Measurements from ENCODE around the gene SLF2. TPM values are rescaled to one million over a fixed set of nuclear protein-coding genes. Genes with fewer than 3 reads are reported as not detected.

SLF2 gene
- total RNA-seq, 1 experiment from 2014 or later, result 14.3 TPM

- TF ChIP-seq TEAD4 (CRISPR knock-in tag; IDR thresholded peaks at IDR 0.05), result peak; percentile 25; the same call in 1 of the 2 replicates
- TF ChIP-seq MYBL2 (CRISPR knock-in tag; IDR thresholded peaks at IDR 0.05), result no peak; the same call in none of the 2 replicates
- peak; percentile 87 for TF ChIP-seq JUN (CRISPR knock-in tag; IDR thresholded peaks at IDR 0.05)
- TF ChIP-seq FOXP4 (CRISPR knock-in tag; IDR thresholded peaks at IDR 0.05), result peak; percentile 65; the same call in 1 of the 2 replicates
- no peak for TF ChIP-seq PREB (CRISPR knock-in tag; IDR thresholded peaks at IDR 0.05; ENCODE audit: borderline replicate concordance)
- no peak for TF ChIP-seq RORB (CRISPR knock-in tag; IDR thresholded peaks at IDR 0.05)
- TF ChIP-seq FOXJ3 (CRISPR knock-in tag; IDR thresholded peaks at IDR 0.05; ENCODE audit: borderline replicate concordance), result no peak
- TF ChIP-seq FOXP1 (CRISPR knock-in tag; IDR thresholded peaks at IDR 0.05; ENCODE audit: borderline replicate concordance), result peak; percentile 62; the same call in 1 of the 2 replicates
- TF ChIP-seq ZNF232 (CRISPR knock-in tag; IDR thresholded peaks at IDR 0.05), result peak; percentile 62; the same call in 1 of the 2 replicates
- peak; percentile 74 for TF ChIP-seq SP1 (CRISPR knock-in tag; conservative IDR thresholded peaks at IDR 0.05)
- TF ChIP-seq NR2C2 (CRISPR knock-in tag; IDR thresholded peaks at IDR 0.05), result 0 out of 2 replicates have a peak, but pooled peaks have one; percentile 35
- peak; percentile 62; the same call in 1 of the 2 replicates for TF ChIP-seq E2F4 (CRISPR knock-in tag; IDR thresholded peaks at IDR 0.05; ENCODE audit: borderline replicate concordance, low read depth)
- peak; percentile 80 for TF ChIP-seq USF2 (CRISPR knock-in tag; IDR thresholded peaks at IDR 0.05)
- peak; percentile 71; the same call in 1 of the 2 replicates for TF ChIP-seq NFE2L1 (CRISPR knock-in tag; IDR thresholded peaks at IDR 0.05)
- no peak; the same call in 1 of the 2 replicates for TF ChIP-seq IRF1 (CRISPR knock-in tag; IDR thresholded peaks at IDR 0.05)
- TF ChIP-seq STAT6 (CRISPR knock-in tag; conservative IDR thresholded peaks at IDR 0.05; ENCODE audit: low read depth), result no peak
- no peak for TF ChIP-seq IRF2 (CRISPR knock-in tag; IDR thresholded peaks at IDR 0.05; ENCODE audit: borderline replicate concordance, low read depth)
- TF ChIP-seq CTCF (IDR thresholded peaks at IDR 0.05), result no peak
- peak; percentile 78 for TF ChIP-seq NFYB (CRISPR knock-in tag; conservative IDR thresholded peaks at IDR 0.05; ENCODE audit: low read depth)
- TF ChIP-seq GABPB1 (CRISPR knock-in tag; IDR thresholded peaks at IDR 0.05), result peak; percentile 91
- TF ChIP-seq TCF7 (CRISPR knock-in tag; IDR thresholded peaks at IDR 0.05; ENCODE audit: low read depth), result no peak
- peak; percentile 79 for TF ChIP-seq USF1 (CRISPR knock-in tag; IDR thresholded peaks at IDR 0.05)
- 0 out of 2 replicates have a peak, but pooled peaks have one; percentile 36 for TF ChIP-seq ZNF219 (CRISPR knock-in tag; IDR thresholded peaks at IDR 0.05; ENCODE audit: borderline replicate concordance)
Observed at GRCh38 chr10:100912605-100913469, at the start of gene SLF2 (continued).

Data from WTC11 (cell line).